GM19035 (cell line): ENCODE results near the gene PATJ.
"Not testable (repeated sequence)": the region's sequence is repeated elsewhere in the genome, so short reads cannot be mapped to it uniquely, and the experiment has no call there.

Experiments
- ATAC-seq: cut with Tn5 transposase; IDR thresholded peaks from one replicate; pipeline ENCODE4 v1.9.1; 2021; ENCODE audit not compliant: unreplicated experiment

The PATJ gene

GRCh38 chr1:61816191-61816590 is 73.9 kb downstream of the PATJ start:
- no peak for ATAC-seq

DNA sequence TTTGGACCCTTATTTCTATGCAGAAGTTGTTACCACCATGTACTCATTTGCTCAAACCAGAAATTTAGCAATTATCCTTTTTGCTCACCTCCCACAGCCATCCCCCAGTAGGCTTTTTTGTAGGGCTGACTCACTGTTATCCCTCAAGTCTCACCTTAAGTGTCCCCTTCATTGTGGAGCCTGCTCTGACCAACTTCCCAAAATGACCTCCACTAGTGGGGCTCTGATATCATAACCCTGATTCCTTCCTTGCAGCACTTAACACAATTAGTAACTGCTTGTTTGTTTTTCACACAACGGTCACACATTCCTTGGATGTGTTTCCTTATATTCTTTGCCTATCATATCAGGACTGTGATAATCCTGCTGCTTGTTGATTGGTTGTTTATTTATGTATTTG is 76.7 kb downstream of the PATJ start:
- ATAC-seq: no peak

- no peak for ATAC-seq
Measured at GRCh38 chr1:61819421-61819820, 77.1 kb downstream of the PATJ start.

DNA sequence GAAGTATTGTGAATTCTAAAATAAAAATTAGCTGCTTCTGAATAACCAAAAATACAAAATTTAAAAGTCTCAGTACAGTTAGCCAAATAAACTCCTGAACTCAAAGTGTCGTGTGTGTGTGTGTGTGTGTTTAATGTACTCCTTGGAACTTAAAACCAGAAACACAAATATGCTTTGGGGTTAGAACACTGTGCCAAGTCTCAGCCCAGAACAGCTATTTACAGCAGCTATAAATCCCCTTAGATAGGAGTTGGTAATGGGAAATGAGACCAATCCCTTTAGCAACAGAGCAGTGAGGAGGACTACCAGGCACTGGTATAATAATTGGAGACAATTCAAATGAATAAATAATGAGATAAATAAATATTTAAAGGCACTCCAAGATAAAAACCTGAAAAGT is 83.1 kb downstream of the PATJ start:
- no peak for ATAC-seq

DNA sequence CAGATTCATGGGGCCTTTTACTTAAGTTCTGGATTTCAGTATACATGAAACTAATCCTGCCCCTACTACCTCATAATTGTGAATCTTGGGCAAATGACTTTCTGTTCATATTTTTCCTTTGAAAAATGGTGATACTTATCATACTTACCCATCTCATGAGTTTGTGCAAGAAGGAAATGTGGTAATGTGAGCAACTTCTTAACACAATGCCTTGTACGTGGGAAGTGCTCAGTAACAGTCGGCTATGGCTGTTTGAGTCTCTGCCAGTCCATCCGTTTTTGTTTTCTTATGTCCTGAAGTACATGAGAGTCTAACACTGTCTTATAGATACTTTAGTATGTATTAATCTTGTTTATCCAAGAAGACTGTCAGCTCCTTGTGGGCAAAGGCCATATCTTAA is 86.5 kb downstream of the PATJ start:
- ATAC-seq: no peak

DNA sequence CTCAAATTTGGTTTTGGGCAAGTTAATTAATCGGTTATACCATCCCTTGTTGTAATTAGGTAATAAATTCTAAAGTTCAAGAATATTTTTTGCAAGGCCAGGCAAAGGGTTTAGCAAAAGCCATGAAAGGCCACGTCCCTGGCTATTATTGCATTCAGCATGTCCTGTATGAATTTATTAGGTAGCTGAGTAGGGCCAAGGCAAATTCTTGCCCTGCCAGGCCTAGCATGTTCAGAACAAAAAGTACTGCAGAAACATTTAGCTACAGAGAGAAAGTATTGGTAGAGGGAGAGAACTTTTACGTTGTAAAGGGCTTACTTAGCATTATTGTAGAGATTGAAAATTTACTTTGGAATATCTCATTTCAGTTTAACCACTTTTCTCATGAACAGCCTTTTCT is 94.4 kb downstream of the PATJ start:
- ATAC-seq: no peak

DNA sequence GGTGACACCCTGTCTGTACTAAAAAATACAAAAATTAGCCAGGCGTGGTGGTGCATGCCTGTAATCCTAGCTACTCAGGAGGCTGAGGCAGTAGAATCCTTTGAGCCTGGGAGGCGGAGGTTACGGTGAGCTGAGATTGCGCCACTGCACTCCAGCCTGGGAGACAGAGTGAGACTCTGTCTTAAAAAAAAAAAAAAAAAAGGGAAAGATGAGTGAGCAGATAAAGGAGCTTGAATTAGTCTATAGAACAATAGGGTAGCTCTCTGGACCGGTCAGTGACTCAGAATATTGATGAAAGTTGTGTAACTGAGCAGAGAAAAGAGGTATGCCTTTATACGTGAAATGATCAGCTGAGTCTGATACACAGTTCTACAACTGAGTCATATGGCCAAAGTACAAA is 95.3 kb downstream of the PATJ start:
- ATAC-seq: not testable (repeated sequence)

GRCh38 chr1:61839679-61840078 is 97.4 kb downstream of the PATJ start:
- ATAC-seq: no peak

DNA sequence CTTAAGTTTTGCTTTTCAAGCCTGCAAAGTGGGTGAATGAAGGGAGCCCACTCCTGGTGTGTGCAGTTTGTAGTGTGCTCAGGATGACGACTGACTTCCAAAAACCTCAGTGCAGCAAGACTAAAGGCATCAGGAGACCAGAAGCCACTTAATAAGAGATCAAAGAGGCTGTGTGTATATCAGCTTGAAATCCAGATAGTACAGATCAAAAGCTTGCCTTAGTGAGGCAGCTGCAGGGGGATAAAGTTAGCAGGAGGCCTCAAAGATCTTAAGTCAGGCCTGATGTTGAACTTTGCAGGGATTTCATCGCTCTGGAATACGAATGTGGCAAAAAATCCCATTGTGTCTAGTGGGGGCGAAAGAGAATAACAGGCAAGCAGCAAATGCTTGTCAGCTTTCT is 99.8 kb downstream of the PATJ start:
- ATAC-seq: no peak

DNA sequence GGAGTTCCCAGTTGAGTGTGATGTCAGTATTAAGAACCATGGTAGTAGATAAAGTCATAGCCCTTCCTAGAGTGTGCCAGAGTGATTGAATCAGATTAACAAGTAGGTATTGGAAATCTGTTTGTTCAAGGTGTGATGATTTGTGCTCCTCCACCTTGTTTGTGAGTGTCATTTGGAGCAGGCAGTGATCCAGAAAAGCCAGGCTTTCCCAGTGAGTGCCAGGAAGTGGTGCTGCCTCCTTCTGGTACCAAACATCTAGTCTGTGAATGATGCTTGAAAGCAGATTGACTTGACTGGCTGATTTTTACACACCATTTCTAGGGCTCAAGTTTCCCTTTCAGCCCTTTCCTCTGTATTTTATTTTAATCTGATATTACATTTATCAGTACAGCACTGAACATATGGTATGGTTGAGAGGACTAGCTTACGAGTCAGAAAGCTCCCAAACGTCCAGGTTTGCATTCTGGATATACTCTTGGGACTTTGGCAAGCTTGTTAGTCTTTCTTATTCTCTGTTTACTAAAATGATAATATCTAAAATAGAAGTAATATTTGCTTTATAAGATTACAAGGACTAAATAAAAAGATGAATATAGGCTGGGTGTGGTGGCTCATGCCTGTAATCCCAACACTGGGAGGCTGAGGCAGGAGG is 100.7 kb downstream of the PATJ start:
- ATAC-seq: no peak

GRCh38 chr1:61844006-61844405 is 101.7 kb downstream of the PATJ start:
- ATAC-seq: no peak

DNA sequence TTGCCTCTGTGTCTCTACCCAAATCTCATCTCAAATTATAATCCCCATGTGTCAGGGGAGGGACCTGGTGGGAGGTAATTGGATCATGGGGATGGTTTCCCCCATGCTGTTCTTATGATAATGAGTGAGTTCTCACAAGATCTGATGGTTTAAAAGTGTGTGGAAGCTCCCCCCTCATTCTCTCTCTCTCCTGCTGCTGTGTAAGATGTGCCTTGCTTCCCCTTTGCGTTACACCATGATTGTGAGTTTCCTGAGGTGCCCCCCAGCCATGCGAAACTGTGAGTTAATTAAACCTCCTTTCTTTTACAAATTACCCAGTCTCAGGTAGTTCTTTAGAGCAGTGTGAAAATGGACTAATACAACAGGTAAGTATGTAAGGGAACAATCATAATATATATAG is 102.4 kb downstream of the PATJ start:
- not testable (repeated sequence) for ATAC-seq

DNA sequence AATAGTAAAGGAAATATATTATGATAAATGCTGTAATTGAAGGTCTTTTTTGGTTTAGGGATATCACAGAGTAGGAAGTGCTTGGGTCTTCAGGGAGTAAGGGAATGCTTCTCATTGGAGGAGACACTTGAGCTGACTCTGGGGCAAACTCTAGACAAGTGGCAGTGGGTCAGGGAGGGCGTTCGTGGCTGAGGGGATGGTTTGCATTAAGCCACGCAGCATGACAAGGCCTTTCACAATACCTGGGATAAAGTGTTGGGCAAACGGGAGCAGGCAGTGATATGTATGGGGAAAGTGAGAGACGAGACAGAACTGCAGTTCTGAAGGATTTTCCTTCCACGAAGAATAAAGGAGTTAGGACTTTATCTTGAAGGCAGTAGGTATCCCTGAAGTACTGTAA is 109.0 kb downstream of the PATJ start:
- no peak for ATAC-seq

- ATAC-seq: peak; percentile 72
Measured at GRCh38 chr1:61851849-61852669, 109.8 kb downstream of the PATJ start.

DNA sequence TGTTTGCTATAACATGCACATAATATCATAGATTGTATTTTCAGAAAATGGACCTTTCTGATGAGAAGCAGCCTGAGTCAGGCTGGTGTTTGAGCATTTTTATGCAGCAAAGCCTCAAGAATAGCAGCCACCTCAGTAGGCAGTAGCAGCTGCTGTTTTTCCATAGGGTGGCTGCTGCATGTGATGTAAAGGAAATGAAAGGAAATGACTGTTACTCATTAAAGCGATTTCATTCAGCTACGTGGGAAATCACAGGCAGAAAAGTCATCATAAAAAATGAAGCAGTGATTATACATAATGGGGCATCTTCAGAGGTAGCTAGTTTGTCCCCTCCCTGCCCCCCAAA is 110.4 kb downstream of the PATJ start:
- ATAC-seq: no peak

GRCh38 chr1:61853583-61853982 is 111.3 kb downstream of the PATJ start:
- ATAC-seq: no peak

GRCh38 chr1:61864489-61864888 is 122.2 kb downstream of the PATJ start:
- ATAC-seq: no peak

GRCh38 chr1:61865646-61866220 is 123.5 kb downstream of the PATJ start:
- ATAC-seq: no peak

DNA sequence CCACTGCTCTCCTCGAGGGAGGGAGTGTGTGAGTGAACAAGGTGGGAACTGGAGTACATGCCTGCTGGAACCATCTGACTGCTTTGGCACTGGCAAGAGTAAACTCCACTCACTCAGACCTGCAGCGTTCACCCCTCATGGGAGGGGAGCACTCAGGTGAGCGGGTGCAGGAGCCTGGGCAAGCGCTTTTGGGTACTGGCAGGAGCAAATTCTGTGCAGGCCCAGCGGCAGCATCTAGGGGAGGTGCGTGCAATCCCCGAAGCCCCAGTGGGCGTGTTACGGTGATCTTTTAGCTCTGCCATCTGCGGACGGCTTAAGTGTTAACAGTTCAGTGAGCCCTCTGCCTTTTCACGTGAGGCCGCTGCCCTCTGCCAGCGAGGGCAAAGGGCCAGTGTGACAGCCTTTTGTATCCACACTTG is 127.4 kb downstream of the PATJ start:
- no peak for ATAC-seq

- ATAC-seq: no peak
Measured at GRCh38 chr1:61872206-61872605, 129.9 kb downstream of the PATJ start.

GRCh38 chr1:61873581-61873980 is 131.3 kb downstream of the PATJ start:
- ATAC-seq: no peak

GRCh38 chr1:61873994-61874393 is 131.7 kb downstream of the PATJ start:
- ATAC-seq: no peak
